Neural progenitor cell (in vitro differentiated cells): ENCODE results near the gene PRPF8.

Source experiments
- EZH2 ChIP-seq: fragments of 200-600 bp; sonication (generic); IDR thresholded peaks from 2 replicates; pipeline ENCODE4 v1.6.1; 2017; ENCODE audit warnings: antibody characterized with exemption, mild to moderate bottlenecking, moderate library complexity
- EZH2phosphoT487 ChIP-seq: fragments of 200-600 bp; sonication (generic); IDR thresholded peaks from 2 replicates; pipeline ENCODE4 v1.6.1; 2017; ENCODE audit warnings: antibody characterized with exemption
- TF ChIP-seq, protein P1 (sequence below): fragments of 200-600 bp; sonication (generic); IDR thresholded peaks from 2 replicates; pipeline ENCODE4 v1.5.1; 2017; ENCODE audit warnings: antibody characterized with exemption, mild to moderate bottlenecking

DNA sequence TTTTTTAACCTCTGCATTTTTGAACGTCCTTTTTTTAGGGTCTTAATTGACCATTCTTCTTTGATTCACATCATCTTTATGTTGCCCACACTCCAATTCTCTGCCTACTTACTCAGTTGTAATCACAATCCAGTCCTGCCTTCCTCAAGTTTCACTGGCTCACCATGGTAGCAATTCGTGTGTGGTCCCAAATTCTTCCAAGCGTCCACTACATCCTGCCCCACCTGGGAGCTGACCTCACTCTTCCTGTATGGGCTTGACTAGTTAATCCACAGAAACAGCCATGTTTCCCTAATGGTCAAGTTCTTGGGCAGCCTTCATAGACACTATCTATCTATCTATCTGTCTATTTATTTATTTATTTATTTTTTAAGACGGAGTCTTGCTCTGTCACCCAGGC, 18.4 kb upstream of the PRPF8 start:
- TF ChIP-seq, protein P1, sequence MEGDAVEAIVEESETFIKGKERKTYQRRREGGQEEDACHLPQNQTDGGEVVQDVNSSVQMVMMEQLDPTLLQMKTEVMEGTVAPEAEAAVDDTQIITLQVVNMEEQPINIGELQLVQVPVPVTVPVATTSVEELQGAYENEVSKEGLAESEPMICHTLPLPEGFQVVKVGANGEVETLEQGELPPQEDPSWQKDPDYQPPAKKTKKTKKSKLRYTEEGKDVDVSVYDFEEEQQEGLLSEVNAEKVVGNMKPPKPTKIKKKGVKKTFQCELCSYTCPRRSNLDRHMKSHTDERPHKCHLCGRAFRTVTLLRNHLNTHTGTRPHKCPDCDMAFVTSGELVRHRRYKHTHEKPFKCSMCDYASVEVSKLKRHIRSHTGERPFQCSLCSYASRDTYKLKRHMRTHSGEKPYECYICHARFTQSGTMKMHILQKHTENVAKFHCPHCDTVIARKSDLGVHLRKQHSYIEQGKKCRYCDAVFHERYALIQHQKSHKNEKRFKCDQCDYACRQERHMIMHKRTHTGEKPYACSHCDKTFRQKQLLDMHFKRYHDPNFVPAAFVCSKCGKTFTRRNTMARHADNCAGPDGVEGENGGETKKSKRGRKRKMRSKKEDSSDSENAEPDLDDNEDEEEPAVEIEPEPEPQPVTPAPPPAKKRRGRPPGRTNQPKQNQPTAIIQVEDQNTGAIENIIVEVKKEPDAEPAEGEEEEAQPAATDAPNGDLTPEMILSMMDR, result no peak
- TF ChIP-seq EZH2, result no peak
- TF ChIP-seq EZH2phosphoT487, result no peak
